Esophagus muscularis mucosa (tissue), 4 donors: ENCODE data around the gene EVPL. TPM values are rescaled to one million over a fixed set of nuclear protein-coding genes. Genes with fewer than 3 reads are reported as not detected.

Experiments used
- DNase-seq: peaks from one replicate; pipeline ENCODE4 v3.0.0-alpha.2; 2017; ENCODE audit errors: extremely low spot score
- H3K27ac ChIP-seq, 4 donors: fragments of 200-600 bp; sonication (generic); replicated peaks in 1 of 4; 1 replicate in 3 of 4; 2 replicates in 1 of 4; pipeline ENCODE4 v1.5.1; 2016 to 2019; ENCODE audit warnings: mild to moderate bottlenecking in 1 of 4
- H3K27me3 ChIP-seq, 4 donors: fragments of 200-600 bp; sonication (generic); one replicate each; pipeline versions ENCODE4 v1.5.1 to v1.6.0; 2016 to 2019
- H3K36me3 ChIP-seq, 4 donors: fragments of 200-600 bp; sonication (generic); one replicate each; pipeline ENCODE4 v1.5.1; 2016 to 2019
- H3K4me1 ChIP-seq, 4 donors: fragments of 200-600 bp; sonication (generic); one replicate each; pipeline ENCODE4 v1.5.1; 2016 to 2019
- H3K4me3 ChIP-seq, 4 donors: fragments of 200-600 bp; sonication (generic); 1 replicate in 2 of 4; 2 replicates in 2 of 4; pipeline ENCODE4 v1.5.1; 2016 to 2019; ENCODE audit warnings: mild to moderate bottlenecking in 4 of 4, moderate library complexity in 1 of 4
- H3K9me3 ChIP-seq, 4 donors: fragments of 200-600 bp; sonication (generic); 1 replicate in 3 of 4; 2 replicates in 1 of 4; pipeline ENCODE4 v1.5.1; 2016 to 2019
- EP300 ChIP-seq: sonication (generic); formaldehyde crosslinking; IDR thresholded peaks from one replicate; pipeline ENCODE4 v1.6.1; 2017; ENCODE audit warnings: antibody characterized with exemption
- POLR2A ChIP-seq: fragments of 450-650 bp; IDR thresholded peaks from one replicate; pipeline ENCODE4 v1.6.1; 2017; ENCODE audit warnings: antibody characterized with exemption, moderate library complexity, mild to moderate bottlenecking, low read depth
- POLR2AphosphoS5 ChIP-seq, 2 donors: sonication (generic); formaldehyde crosslinking; IDR thresholded peaks; one replicate each; pipeline ENCODE4 v1.6.1; 2017; ENCODE audit warnings: antibody characterized with exemption in 2 of 2
- WGBS: methylation state at CpG from one replicate; pipeline ENCODE4 v1.1.5; 2018; 5-methylcytosine and 5-hydroxymethylcytosine counted together
- intact Hi-C: fragments of 100-400 bp; cut with DNase I; formaldehyde crosslinking; loops from one replicate; pipeline ENCODE4 v1.15.1; 2023
- total RNA-seq, 4 donors: library from RNA; depleted of rRNA; stranded (reverse); fragments of >200 nt; gene quantifications; one replicate each; pipeline versions ENCODE4 v1.1.0 to v1.2.1, GENCODE V29; 2016
- TF ChIP-seq, protein P1 (sequence below), 3 experiments: fragments of 200-600 bp in 2 of 3; fragments of 450-650 bp in 1 of 3; sonication (generic) in 2 of 3; IDR thresholded peaks; one replicate each; pipeline ENCODE4 v1.5.1; 2017 to 2019; ENCODE audit warnings: antibody characterized with exemption in 3 of 3, mild to moderate bottlenecking in 2 of 3, moderate library complexity in 1 of 3

EVPL gene
- total RNA-seq, 4 donors from 2014 or later, result 0.19 to 2.1 (median 1.1) TPM

DNA sequence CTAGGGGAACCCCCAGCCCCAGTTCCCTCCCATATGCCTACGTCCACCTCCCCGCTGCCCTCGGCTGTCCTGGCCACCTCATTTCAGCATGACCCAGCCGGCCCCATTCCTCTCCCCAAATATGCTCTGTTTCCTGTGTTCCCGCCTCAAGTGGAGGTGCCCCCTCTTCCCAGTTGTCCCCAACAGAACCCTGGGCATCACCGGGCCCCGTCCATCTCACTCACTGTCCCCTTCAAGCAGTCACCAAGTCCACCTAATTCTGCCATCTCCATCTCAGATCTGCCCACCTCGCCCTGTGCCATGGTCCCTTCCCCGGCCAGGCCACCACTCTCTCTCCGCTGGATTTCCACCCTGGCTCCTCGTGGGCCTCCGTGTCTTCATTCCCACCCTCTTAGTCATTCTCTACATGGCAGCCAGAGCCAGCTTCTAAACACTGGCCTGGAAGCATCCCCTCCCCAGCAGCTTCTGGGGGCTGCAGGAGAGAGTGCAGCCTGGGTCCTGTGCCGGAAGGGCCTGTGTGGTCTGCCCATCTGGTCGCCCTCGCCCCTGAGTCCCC, 13.7 kb downstream of the EVPL start:
- intact Hi-C loops, result no loop called here
- TF ChIP-seq EP300, result no peak
- WGBS, result 71% methylated on average over 15 of the region's 15 CpGs
- Histone ChIP-seq H3K9me3 (no peaks in the 10 kb centered on the region), H3K36me3 (no peaks in the 10 kb centered on the region), H3K4me3 (no peak overlapping the region), H3K27ac (no peak overlapping the region), H3K27me3 (peaks cover 0 to 9% (median 0%) of the 10 kb centered on the region in 4 donors), H3K4me1 (peaks cover 0 to 9% (median 7%) of the 10 kb centered on the region in 4 donors)
- no peak for DNase-seq

DNA sequence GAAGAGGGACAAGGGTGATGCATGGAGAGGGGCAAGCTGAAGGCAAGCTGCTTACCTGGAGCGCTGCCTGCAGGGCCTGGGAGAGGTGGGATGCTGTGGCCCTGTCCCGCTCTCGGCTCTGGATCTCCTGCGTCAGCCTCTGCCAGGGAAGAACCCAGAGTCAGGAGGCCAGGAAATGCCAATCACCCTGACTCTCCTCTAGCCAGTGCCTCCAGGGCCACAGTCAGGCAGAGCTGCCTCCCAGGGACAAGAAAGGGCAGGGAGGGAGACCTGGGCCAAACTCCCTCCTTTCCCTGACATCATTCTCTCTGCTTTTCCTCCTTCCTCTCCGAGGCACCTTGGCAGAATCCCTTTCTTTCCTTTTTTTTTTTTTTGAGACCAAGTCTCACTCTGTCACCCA, 15.2 kb downstream of the EVPL start:
- H3K36me3 ChIP-seq, result no peaks in the 10 kb centered on the region
- intact Hi-C loops, result no loop called here
- TF ChIP-seq POLR2A, result no peak
- TF ChIP-seq, protein P1, sequence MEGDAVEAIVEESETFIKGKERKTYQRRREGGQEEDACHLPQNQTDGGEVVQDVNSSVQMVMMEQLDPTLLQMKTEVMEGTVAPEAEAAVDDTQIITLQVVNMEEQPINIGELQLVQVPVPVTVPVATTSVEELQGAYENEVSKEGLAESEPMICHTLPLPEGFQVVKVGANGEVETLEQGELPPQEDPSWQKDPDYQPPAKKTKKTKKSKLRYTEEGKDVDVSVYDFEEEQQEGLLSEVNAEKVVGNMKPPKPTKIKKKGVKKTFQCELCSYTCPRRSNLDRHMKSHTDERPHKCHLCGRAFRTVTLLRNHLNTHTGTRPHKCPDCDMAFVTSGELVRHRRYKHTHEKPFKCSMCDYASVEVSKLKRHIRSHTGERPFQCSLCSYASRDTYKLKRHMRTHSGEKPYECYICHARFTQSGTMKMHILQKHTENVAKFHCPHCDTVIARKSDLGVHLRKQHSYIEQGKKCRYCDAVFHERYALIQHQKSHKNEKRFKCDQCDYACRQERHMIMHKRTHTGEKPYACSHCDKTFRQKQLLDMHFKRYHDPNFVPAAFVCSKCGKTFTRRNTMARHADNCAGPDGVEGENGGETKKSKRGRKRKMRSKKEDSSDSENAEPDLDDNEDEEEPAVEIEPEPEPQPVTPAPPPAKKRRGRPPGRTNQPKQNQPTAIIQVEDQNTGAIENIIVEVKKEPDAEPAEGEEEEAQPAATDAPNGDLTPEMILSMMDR (IDR thresholded peaks at IDR 0.05), result no peak
- no peak for TF ChIP-seq EP300
- no peak for TF ChIP-seq POLR2AphosphoS5 (IDR thresholded peaks at IDR 0.05)
- peaks cover 0 to 9% (median 0%) of the 10 kb centered on the region in 4 donors for H3K27me3 ChIP-seq
- no peak for DNase-seq
- H3K9me3 ChIP-seq, result no peaks in the 10 kb centered on the region
- H3K4me1 ChIP-seq, result peaks cover 0 to 9% (median 7%) of the 10 kb centered on the region in 4 donors
- no peak overlapping the region for H3K27ac ChIP-seq
- 85% methylated on average over 5 of the region's 5 CpGs for WGBS
- H3K4me3 ChIP-seq, result no peak overlapping the region

GRCh38 chr17:76009969-76010661, 17.0 kb downstream of the EVPL start:
- no peaks in the 10 kb centered on the region for H3K9me3 ChIP-seq
- H3K36me3 ChIP-seq, result no peaks in the 10 kb centered on the region
- DNase-seq, result no peak
- H3K4me3 ChIP-seq, result no peak overlapping the region
- peaks cover 0 to 8% (median 0%) of the 10 kb centered on the region in 4 donors for H3K27me3 ChIP-seq
- 85% methylated on average over 21 of the region's 21 CpGs for WGBS
- intact Hi-C loops, result no loop called here
- H3K4me1 ChIP-seq, result peaks cover 0 to 17% (median 11%) of the 10 kb centered on the region in 4 donors
- no peak overlapping the region for H3K27ac ChIP-seq
- TF ChIP-seq, protein P1 (IDR thresholded peaks at IDR 0.05), result no peak
- TF ChIP-seq POLR2AphosphoS5 (IDR thresholded peaks at IDR 0.05), result no peak
- no peak for TF ChIP-seq EP300
- no peak for TF ChIP-seq POLR2A

GRCh38 chr17:76009447-76009846, 17.7 kb downstream of the EVPL start:
- H3K4me1 ChIP-seq, result peaks cover 0 to 16% (median 9%) of the 10 kb centered on the region in 4 donors
- WGBS, result 95% methylated on average over 20 of the region's 20 CpGs
- no peaks in the 10 kb centered on the region for H3K9me3 ChIP-seq
- DNase-seq, result no peak
- H3K4me3 ChIP-seq, result no peak overlapping the region
- peaks cover 0 to 1% (median 0%) of the 10 kb centered on the region in 4 donors for H3K27me3 ChIP-seq
- intact Hi-C loops, result no loop called here
- TF ChIP-seq POLR2A, result no peak
- TF ChIP-seq, protein P1 (IDR thresholded peaks at IDR 0.05), result no peak
- TF ChIP-seq EP300, result no peak
- TF ChIP-seq POLR2AphosphoS5 (IDR thresholded peaks at IDR 0.05), result no peak
- H3K27ac ChIP-seq, result no peak overlapping the region
- no peaks in the 10 kb centered on the region for H3K36me3 ChIP-seq

- Histone ChIP-seq H3K9me3 (no peaks in the 10 kb centered on the region), H3K27me3 (no peaks in the 10 kb centered on the region), H3K36me3 (no peaks in the 10 kb centered on the region), H3K4me3 (no peak overlapping the region), H3K27ac (no peak overlapping the region), H3K4me1 (peaks cover 0 to 11% (median 5%) of the 10 kb centered on the region in 4 donors)
- intact Hi-C loops, result no loop called here
- TF ChIP-seq POLR2AphosphoS5 (IDR thresholded peaks at IDR 0.05) (no peak), POLR2A (no peak), EP300 (no peak)
- TF ChIP-seq, protein P1 (IDR thresholded peaks at IDR 0.05), result no peak
- 96% methylated on average over 56 of the region's 56 CpGs for WGBS
- no peak for DNase-seq
Measured at GRCh38 chr17:76008630-76009425, 18.3 kb downstream of the EVPL start.
